Omental fat pad (tissue), 4 donors: ENCODE measurements around the gene NEFH. TPM values are rescaled to one million over a fixed set of nuclear protein-coding genes. Genes with fewer than 3 reads are reported as not detected.

Experiments
- ATAC-seq: fragments of 150-250 bp; one replicate; pipeline ENCODE4 v1.9.1; 2016; ENCODE audit warnings: mild to moderate bottlenecking, moderate library complexity; ENCODE audit not compliant: low FRiP score
- DNase-seq: peaks from one replicate; pipeline ENCODE4 v3.0.0-alpha.2; 2019; ENCODE audit warnings: low spot score
- total RNA-seq, 4 donors: library from RNA; depleted of rRNA; stranded (reverse); fragments of >200 nt; gene quantifications; one replicate each; pipeline ENCODE4 v1.1.0, GENCODE V29; 2016
- TF ChIP-seq, protein P1 (sequence below), 3 donors: fragments of 450-650 bp; IDR thresholded peaks; one replicate each; pipeline ENCODE4 v1.5.1; 2016 to 2017; ENCODE audit warnings: antibody characterized with exemption in 3 of 3, mild to moderate bottlenecking in 3 of 3, moderate library complexity in 2 of 3

The NEFH gene
- total RNA-seq, 4 donors from 2014 or later, result 0.32 to 1.4 (median 0.42) TPM

DNA sequence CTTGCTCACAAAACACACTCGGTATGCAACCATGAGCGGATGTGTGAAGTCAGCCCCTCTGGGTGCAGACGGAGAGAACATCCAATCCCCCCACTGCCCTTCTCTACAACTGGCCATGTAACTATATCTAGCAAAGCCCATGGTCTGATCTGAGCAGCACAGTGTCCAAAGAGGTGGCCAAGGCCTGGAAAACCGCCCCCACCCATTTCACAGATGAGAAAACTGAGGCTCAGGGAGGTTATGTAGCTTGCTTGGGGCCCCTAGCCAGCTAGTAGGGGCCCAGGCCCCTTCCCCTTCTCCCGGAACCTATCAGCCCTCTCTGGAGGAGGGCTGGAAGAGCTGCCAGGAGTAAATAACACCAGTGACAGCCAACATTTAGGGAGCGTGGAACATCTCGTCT, 15.4 kb upstream of the NEFH start:
- TF ChIP-seq, protein P1, sequence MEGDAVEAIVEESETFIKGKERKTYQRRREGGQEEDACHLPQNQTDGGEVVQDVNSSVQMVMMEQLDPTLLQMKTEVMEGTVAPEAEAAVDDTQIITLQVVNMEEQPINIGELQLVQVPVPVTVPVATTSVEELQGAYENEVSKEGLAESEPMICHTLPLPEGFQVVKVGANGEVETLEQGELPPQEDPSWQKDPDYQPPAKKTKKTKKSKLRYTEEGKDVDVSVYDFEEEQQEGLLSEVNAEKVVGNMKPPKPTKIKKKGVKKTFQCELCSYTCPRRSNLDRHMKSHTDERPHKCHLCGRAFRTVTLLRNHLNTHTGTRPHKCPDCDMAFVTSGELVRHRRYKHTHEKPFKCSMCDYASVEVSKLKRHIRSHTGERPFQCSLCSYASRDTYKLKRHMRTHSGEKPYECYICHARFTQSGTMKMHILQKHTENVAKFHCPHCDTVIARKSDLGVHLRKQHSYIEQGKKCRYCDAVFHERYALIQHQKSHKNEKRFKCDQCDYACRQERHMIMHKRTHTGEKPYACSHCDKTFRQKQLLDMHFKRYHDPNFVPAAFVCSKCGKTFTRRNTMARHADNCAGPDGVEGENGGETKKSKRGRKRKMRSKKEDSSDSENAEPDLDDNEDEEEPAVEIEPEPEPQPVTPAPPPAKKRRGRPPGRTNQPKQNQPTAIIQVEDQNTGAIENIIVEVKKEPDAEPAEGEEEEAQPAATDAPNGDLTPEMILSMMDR (IDR thresholded peaks at IDR 0.05), result no peak
- ATAC-seq (no peak), DNase-seq (no peak)

DNA sequence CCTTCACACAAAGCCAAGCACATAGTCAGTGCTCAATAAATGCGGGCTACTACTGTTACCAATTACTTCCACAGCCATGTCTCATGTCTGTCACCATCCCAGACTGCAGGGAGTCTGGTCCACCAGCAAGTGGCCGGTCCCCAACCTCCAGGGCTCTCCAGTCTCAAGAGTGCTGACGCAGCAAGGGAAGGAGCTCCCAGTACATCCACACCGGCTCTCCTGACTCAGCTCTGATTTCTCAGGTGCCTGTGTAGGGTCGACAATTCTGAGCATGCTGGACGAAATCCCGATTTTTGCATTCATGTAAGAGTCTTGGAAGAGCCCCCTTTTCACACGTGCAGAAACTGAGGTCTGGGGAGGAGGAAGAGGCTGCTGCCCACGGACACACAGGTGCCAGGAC, 10.3 kb upstream of the NEFH start:
- ATAC-seq (no peak), DNase-seq (no peak)

DNA sequence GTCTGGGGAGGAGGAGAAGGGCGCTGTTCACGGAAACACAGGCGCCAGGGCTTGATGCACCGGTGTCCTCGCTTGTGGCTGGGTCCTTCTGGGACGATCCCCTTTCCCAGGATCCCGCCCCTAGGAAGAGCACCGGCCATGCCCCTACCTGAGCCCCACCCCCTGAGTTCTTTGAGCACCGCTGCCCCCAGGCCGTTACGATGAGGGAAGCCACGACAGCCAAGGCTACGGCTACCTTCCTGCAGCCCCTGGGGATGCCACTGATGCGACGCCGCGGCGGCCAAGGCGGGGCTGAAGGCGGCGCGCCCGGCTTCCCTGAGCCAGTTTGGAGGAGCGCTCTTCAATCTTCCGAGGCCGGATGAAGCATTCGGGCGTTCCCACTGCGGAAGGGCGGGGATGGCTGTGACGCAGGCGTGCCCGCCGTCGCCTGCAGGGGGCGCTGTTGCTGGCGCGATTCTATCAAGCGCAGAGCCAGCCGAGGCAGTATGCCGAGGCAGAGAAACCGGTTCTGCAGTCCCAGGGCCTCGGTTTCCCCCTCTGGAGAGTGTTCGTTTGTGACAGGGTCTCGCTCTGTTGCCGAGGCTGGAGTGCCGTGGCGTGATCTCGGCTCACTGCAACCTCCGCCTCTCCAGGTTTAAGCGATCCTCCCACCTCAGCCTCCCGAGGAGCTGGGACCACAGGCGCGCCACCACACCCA, 9.7 kb upstream of the NEFH start:
- DNase-seq (peak; percentile 28), ATAC-seq (peak; percentile 58)
- TF ChIP-seq, protein P1 (IDR thresholded peaks at IDR 0.05), result peak in 1 of 3 donors; percentile 26

More for the DNA sequence above, 10.3 kb upstream of the NEFH start:
- TF ChIP-seq, protein P1 (IDR thresholded peaks at IDR 0.05), result no peak

DNA sequence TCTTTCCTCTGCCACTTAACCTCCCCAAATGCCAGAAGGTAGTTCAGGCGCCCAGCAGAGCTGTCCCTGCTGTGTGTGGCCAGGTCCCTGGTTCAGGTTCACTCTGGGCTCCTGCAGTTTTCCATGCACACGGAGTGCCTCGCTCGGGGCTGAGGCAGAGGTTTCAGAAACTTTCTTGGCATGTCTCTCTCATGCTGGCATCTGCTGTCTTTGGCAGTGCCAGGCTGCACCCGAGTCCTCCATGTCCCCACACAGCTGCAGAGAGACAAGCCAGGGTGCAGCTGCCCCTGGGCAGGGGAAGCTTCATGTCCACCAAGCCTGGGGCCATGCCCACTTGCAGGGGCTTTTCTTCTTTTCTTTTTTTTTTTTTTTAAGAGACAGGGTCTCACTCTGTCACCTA, 7.0 kb upstream of the NEFH start:
- TF ChIP-seq, protein P1 (IDR thresholded peaks at IDR 0.05), result no peak
- no peak for DNase-seq
- no peak for ATAC-seq

DNA sequence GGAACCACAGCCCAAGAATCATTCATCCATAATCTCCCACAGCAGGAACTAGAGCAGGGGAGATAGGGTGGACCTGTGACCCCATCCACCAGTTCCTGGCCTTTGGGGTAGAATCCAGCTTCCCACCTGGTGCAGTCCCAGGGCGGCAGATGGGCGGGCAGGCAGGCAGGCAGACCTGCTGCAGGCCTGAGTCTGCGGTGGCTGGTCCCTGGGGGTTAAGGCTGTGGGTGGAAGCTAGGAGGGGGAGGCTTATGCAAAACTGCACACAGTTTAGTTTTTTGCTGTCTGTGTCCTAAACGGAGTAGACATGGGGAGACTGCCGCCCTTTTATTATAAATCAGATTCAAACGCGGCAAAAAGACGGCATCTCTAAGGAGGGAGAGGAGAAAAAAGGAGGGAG, 4.5 kb upstream of the NEFH start:
- ATAC-seq, result no peak
- DNase-seq, result no peak
- TF ChIP-seq, protein P1 (IDR thresholded peaks at IDR 0.05), result no peak

DNA sequence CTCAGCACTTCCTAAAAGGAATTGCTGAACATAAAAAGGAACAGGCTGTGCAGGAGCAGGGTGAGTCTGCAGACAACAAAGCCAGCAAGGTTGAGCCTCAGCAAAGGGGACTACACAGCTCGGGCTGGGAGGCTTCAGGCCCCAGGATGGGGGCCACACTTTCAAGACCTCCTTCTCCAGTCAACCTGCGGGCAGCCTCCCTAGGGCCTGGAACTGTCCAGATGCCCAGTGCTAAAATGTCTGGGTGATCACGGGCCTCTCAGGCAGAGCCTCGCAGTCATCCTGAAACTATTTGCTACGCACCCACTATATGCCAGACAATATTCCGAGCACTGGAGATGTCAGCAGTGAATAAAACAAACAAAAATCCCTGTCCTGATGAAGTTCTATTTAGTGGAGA, 3.9 kb upstream of the NEFH start:
- DNase-seq (no peak), ATAC-seq (no peak)

More for the DNA sequence above, 3.9 kb upstream of the NEFH start:
- TF ChIP-seq, protein P1 (IDR thresholded peaks at IDR 0.05), result no peak
